Type B pancreatic cell (in vitro differentiated cells): ENCODE measurements around the gene SLC22A23. TPM values are rescaled to one million over a fixed set of nuclear protein-coding genes. Genes with fewer than 3 reads are reported as not detected.

Experiments used
- DNase-seq: peaks from one replicate; pipeline ENCODE4 v3.0.0; 2021; ENCODE audit warnings: mixed read lengths; ENCODE audit not compliant: unreplicated experiment; ENCODE audit errors: extremely low spot score
- H3K27ac Mint-ChIP-seq: 2 replicates; pipeline ENCODE4 v1.8.0; 2021; ENCODE audit warnings: mild to moderate bottlenecking, mixed read lengths
- H3K27me3 Mint-ChIP-seq: 2 replicates; pipeline ENCODE4 v1.8.0; 2021; ENCODE audit warnings: mixed read lengths
- H3K36me3 Mint-ChIP-seq: 2 replicates; pipeline ENCODE4 v1.8.0; 2021; ENCODE audit warnings: mixed read lengths
- H3K4me1 Mint-ChIP-seq: one replicate; pipeline ENCODE4 v1.8.0; 2021; ENCODE audit warnings: mixed read lengths; ENCODE audit not compliant: unreplicated experiment
- H3K4me3 Mint-ChIP-seq: 2 replicates; pipeline ENCODE4 v1.8.0; 2021; ENCODE audit warnings: mild to moderate bottlenecking, mixed read lengths
- H3K9me3 Mint-ChIP-seq: 2 replicates; pipeline ENCODE4 v1.8.0; 2021; ENCODE audit warnings: mixed read lengths
- CTCF ChIP-seq: fragments of 200-600 bp; sonication (generic); conservative IDR thresholded peaks from 2 replicates; pipeline ENCODE4 v1.5.0; 2021; ENCODE audit warnings: antibody characterized with exemption, mild to moderate bottlenecking
- total RNA-seq: library from RNA; stranded (reverse); gene quantifications from 2 replicates; pipeline ENCODE4 v1.2.1, GENCODE V29; 2021; ENCODE audit warnings: low replicate concordance

SLC22A23 gene
- total RNA-seq, 1 donor from 2014 or later, result 36.6 TPM

- peak overlapping the region; percentile 82 for H3K4me3 Mint-ChIP-seq
- no peaks in the 10 kb centered on the region for H3K9me3 Mint-ChIP-seq
- H3K4me1 Mint-ChIP-seq, result peaks cover 75% of the 10 kb centered on the region
- peaks cover 15% of the 10 kb centered on the region for H3K36me3 Mint-ChIP-seq
- DNase-seq, result no peak
- peak overlapping the region; percentile 88 for H3K27ac Mint-ChIP-seq
- no peak for TF ChIP-seq CTCF
- no peaks in the 10 kb centered on the region for H3K27me3 Mint-ChIP-seq
These were observed 99.9 kb downstream of the SLC22A23 start for GRCh38 chr6:3356824-3357420.

- H3K4me3 Mint-ChIP-seq, result peak overlapping the region; percentile 82
- peaks cover 77% of the 10 kb centered on the region for H3K4me1 Mint-ChIP-seq
- no peak for DNase-seq
- H3K9me3 Mint-ChIP-seq, result no peaks in the 10 kb centered on the region
- no peak for TF ChIP-seq CTCF
- peaks cover 15% of the 10 kb centered on the region for H3K36me3 Mint-ChIP-seq
- peak overlapping the region; percentile 88 for H3K27ac Mint-ChIP-seq
- no peaks in the 10 kb centered on the region for H3K27me3 Mint-ChIP-seq
These were observed 100.6 kb downstream of the SLC22A23 start for GRCh38 chr6:3356056-3356823.

- TF ChIP-seq CTCF, result no peak
- peak overlapping the region; percentile 88 for H3K27ac Mint-ChIP-seq
- peak overlapping the region; percentile 82 for H3K4me3 Mint-ChIP-seq
- peaks cover 13% of the 10 kb centered on the region for H3K36me3 Mint-ChIP-seq
- no peak for DNase-seq
- H3K9me3 Mint-ChIP-seq, result no peaks in the 10 kb centered on the region
- no peaks in the 10 kb centered on the region for H3K27me3 Mint-ChIP-seq
- peaks cover 83% of the 10 kb centered on the region for H3K4me1 Mint-ChIP-seq
These were observed 101.3 kb downstream of the SLC22A23 start for GRCh38 chr6:3355358-3356055.

- Mint-ChIP-seq H3K27me3 (no peaks in the 10 kb centered on the region), H3K9me3 (no peaks in the 10 kb centered on the region), H3K27ac (peak overlapping the region; percentile 88), H3K4me3 (peak overlapping the region; percentile 3), H3K4me1 (peaks cover 88% of the 10 kb centered on the region), H3K36me3 (peaks cover 10% of the 10 kb centered on the region)
- no peak for DNase-seq
- TF ChIP-seq CTCF, result no peak
These were observed 101.9 kb downstream of the SLC22A23 start for GRCh38 chr6:3355011-3355357.

- no peaks in the 10 kb centered on the region for H3K27me3 Mint-ChIP-seq
- H3K27ac Mint-ChIP-seq, result peak overlapping the region; percentile 48
- no peak for TF ChIP-seq CTCF
- no peak overlapping the region for H3K4me3 Mint-ChIP-seq
- H3K36me3 Mint-ChIP-seq, result peaks cover 5% of the 10 kb centered on the region
- no peak for DNase-seq
- H3K9me3 Mint-ChIP-seq, result no peaks in the 10 kb centered on the region
- H3K4me1 Mint-ChIP-seq, result peaks cover 87% of the 10 kb centered on the region
These were observed 102.9 kb downstream of the SLC22A23 start for GRCh38 chr6:3353939-3354338.
